ENCODE data around the gene RBFOX1.

RBFOX1 gene

GRCh38 chr16:7545251-7545650 lies 212.6 kb downstream of the RBFOX1 start:
- no peak for DNase-seq

- no peak for DNase-seq
Measured at GRCh38 chr16:7546948-7547347, 214.3 kb downstream of the RBFOX1 start.

- DNase-seq: no peak
Measured at GRCh38 chr16:7547736-7548135, 215.1 kb downstream of the RBFOX1 start.

GRCh38 chr16:7548796-7549318 lies 216.2 kb downstream of the RBFOX1 start:
- no peak for DNase-seq

GRCh38 chr16:7550096-7550495 lies 217.5 kb downstream of the RBFOX1 start:
- no peak for DNase-seq

- DNase-seq: no peak
Measured at GRCh38 chr16:7555459-7555858, 222.8 kb downstream of the RBFOX1 start.

GRCh38 chr16:7561908-7562405 lies 229.3 kb downstream of the RBFOX1 start:
- DNase-seq: no peak

- DNase-seq: no peak
Measured at GRCh38 chr16:7566360-7566759, 233.7 kb downstream of the RBFOX1 start.

GRCh38 chr16:7571366-7571765 lies 238.7 kb downstream of the RBFOX1 start:
- no peak for DNase-seq

- DNase-seq: no peak
Measured at GRCh38 chr16:7577588-7577987, 244.9 kb downstream of the RBFOX1 start.

GRCh38 chr16:7579454-7579853 lies 246.8 kb downstream of the RBFOX1 start:
- DNase-seq: no peak

GRCh38 chr16:7581175-7581574 lies 248.5 kb downstream of the RBFOX1 start:
- no peak for DNase-seq

- DNase-seq: no peak
Measured at GRCh38 chr16:7583396-7583795, 250.8 kb downstream of the RBFOX1 start.

GRCh38 chr16:7584561-7584960 lies 251.9 kb downstream of the RBFOX1 start:
- DNase-seq: peak; percentile 73

GRCh38 chr16:7585705-7586104 lies 253.1 kb downstream of the RBFOX1 start:
- DNase-seq: no peak

GRCh38 chr16:7590934-7591333 lies 258.3 kb downstream of the RBFOX1 start:
- no peak for DNase-seq

GRCh38 chr16:7596308-7596707 lies 263.7 kb downstream of the RBFOX1 start:
- no peak for DNase-seq

GRCh38 chr16:7597677-7598076 lies 265.0 kb downstream of the RBFOX1 start:
- DNase-seq: no peak

- no peak for DNase-seq
Measured at GRCh38 chr16:7601100-7601499, 268.5 kb downstream of the RBFOX1 start.

GRCh38 chr16:7602291-7602950 lies 269.8 kb downstream of the RBFOX1 start:
- no peak for DNase-seq

- DNase-seq: no peak
Measured at GRCh38 chr16:7605812-7606211, 273.2 kb downstream of the RBFOX1 start.

GRCh38 chr16:7612671-7613070 lies 280.0 kb downstream of the RBFOX1 start:
- DNase-seq: no peak

GRCh38 chr16:7613518-7613917 lies 280.9 kb downstream of the RBFOX1 start:
- no peak for DNase-seq

- DNase-seq: no peak
Measured at GRCh38 chr16:7614021-7614795, 281.6 kb downstream of the RBFOX1 start.

Data from NCI-H774 (cell line).